Activated CD8-positive, alpha-beta T cell treated with anti-CD3 and anti-CD28 coated beads for 36 hours (primary cell): ENCODE measurements around the gene E2F6. TPM values are rescaled to one million over a fixed set of nuclear protein-coding genes. Genes with fewer than 3 reads are reported as not detected.

Experiments used
- ATAC-seq: fragments of 200-7000 bp; cut with Tn5 transposase; one replicate; pipeline ENCODE4 v1.10.0; 2021; ENCODE audit warnings: mild to moderate bottlenecking, moderate library complexity
- CTCF ChIA-PET: fragments of 350-600 bp; sonication (Branson Sonifier 250); formaldehyde crosslinking; loops from one replicate; lab custom pipeline; 2021; ENCODE audit warnings: antibody characterized with exemption; lab: Charles Lee
- POLR2A ChIA-PET: fragments of 350-600 bp; sonication (Branson Sonifier 250); formaldehyde crosslinking; loops from one replicate; lab custom pipeline; 2021; ENCODE audit warnings: antibody characterized with exemption; lab: Charles Lee
- DNase-seq: peaks from one replicate; pipeline ENCODE4 v3.0.0-alpha.2; 2020
- H3K27ac Mint-ChIP-seq: one replicate; pipeline ENCODE4 v1.8.0; 2021; ENCODE audit warnings: mild to moderate bottlenecking, mixed read lengths
- H3K27me3 Mint-ChIP-seq: one replicate; pipeline ENCODE4 v1.8.0; 2021; ENCODE audit warnings: mixed read lengths
- H3K36me3 Mint-ChIP-seq: one replicate; pipeline ENCODE4 v1.8.0; 2021; ENCODE audit warnings: low read depth, mixed read lengths
- H3K4me1 Mint-ChIP-seq: one replicate; pipeline ENCODE4 v1.8.0; 2021; ENCODE audit warnings: low read depth, mixed read lengths
- H3K4me3 Mint-ChIP-seq: one replicate; pipeline ENCODE4 v1.8.0; 2021; ENCODE audit warnings: mild to moderate bottlenecking, moderate library complexity, mixed read lengths
- H3K9me3 Mint-ChIP-seq: one replicate; pipeline ENCODE4 v1.8.0; 2021; ENCODE audit warnings: mixed read lengths
- CTCF ChIP-seq: fragments of 200-600 bp; IDR thresholded peaks from one replicate; pipeline ENCODE4 v1.8.0; 2022; ENCODE audit warnings: antibody characterized with exemption, mild to moderate bottlenecking
- intact Hi-C: fragments of 100-400 bp; cut with micrococcal nuclease; formaldehyde crosslinking; loops from one replicate; pipeline ENCODE4 v1.10.0; 2022
- total RNA-seq, 2 experiments: library from RNA; stranded (reverse); gene quantifications; one replicate each; pipeline ENCODE4 v1.2.3, GENCODE V29; 2021

Gene E2F6
- total RNA-seq, 2 experiments from 2014 or later = 9.8 to 10.5 TPM

GRCh38 chr2:11411768-11412448 is 54.1 kb downstream of the E2F6 start:
- Mint-ChIP-seq H3K36me3 (no peaks in the 10 kb centered on the region), H3K27me3 (peaks cover 17% of the 10 kb centered on the region), H3K9me3 (no peaks in the 10 kb centered on the region), H3K4me1 (no peaks in the 10 kb centered on the region), H3K4me3 (no peak overlapping the region), H3K27ac (no peak overlapping the region)
- CTCF ChIA-PET = interaction anchor here (1.2 to 1.7 kb wide), 5 partner anchors 10 to 280 kb away, joined by 3 to 8 read pairs (median 4); a partner anchor contains a TSS
- POLR2A ChIA-PET = no interaction called here
- ATAC-seq = no peak
- DNase-seq = peak; percentile 8
- intact Hi-C loops = loop anchor here (5.0 kb wide), 1 partner anchor 280 kb away; a partner anchor contains a TSS
- peak; percentile 40 for TF ChIP-seq CTCF

DNA sequence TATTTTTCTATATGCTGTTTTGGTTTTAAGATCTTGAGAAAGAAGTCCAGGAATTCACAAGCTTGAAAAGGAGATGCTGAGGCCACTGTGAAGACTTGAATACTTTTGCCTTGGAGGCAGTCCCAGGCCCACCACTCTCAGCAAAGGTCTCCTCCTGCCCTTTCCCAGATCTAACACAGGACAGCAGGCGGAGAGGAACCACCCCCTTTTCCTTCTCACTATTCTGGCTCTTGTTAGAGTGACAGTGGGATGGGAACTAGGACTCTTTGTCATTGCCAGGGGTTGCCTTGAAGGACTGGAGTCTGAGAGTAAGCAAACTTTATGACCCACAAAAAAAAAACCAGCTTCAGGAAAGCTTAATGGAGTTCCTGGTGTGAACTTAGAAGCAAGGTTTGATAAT is 54.7 kb downstream of the E2F6 start:
- no peak for TF ChIP-seq CTCF
- no peak overlapping the region for H3K4me3 Mint-ChIP-seq
- intact Hi-C loops = loop anchor here (5.0 kb wide), 1 partner anchor 279 kb away; a partner anchor contains a TSS
- peaks cover 17% of the 10 kb centered on the region for H3K27me3 Mint-ChIP-seq
- ATAC-seq (no peak), DNase-seq (no peak)
- H3K4me1 Mint-ChIP-seq = no peaks in the 10 kb centered on the region
- no peaks in the 10 kb centered on the region for H3K36me3 Mint-ChIP-seq
- no peak overlapping the region for H3K27ac Mint-ChIP-seq
- CTCF ChIA-PET = interaction anchor here (1.2 to 1.7 kb wide), 5 partner anchors 11 to 280 kb away, joined by 3 to 8 read pairs (median 4); a partner anchor contains a TSS
- POLR2A ChIA-PET = no interaction called here
- no peaks in the 10 kb centered on the region for H3K9me3 Mint-ChIP-seq

DNA sequence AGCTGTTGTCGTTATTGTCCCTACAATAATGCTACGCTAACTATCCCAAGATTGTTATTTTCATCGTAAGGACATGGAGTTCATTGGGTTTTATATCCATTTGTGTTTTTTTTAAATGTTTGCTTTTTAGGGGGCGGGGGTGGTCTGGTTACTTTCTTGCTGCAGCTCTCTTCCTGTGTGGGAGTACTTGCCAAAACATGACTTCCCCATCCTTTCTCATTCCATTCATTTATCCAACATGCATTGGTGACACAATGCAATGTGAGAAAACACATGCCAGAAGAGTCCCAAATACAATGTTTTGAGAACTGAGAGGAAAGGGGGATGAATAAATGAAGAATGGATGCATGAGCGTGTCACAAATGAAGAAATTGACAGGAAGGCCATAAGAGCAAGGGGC is 55.9 kb downstream of the E2F6 start:
- H3K4me3 Mint-ChIP-seq = no peak overlapping the region
- no peaks in the 10 kb centered on the region for H3K9me3 Mint-ChIP-seq
- ATAC-seq (no peak), DNase-seq (no peak)
- no peak overlapping the region for H3K27ac Mint-ChIP-seq
- no peaks in the 10 kb centered on the region for H3K4me1 Mint-ChIP-seq
- intact Hi-C loops = loop anchor here (5.0 kb wide), 1 partner anchor 278 kb away; a partner anchor contains a TSS
- no peak for TF ChIP-seq CTCF
- no peaks in the 10 kb centered on the region for H3K36me3 Mint-ChIP-seq
- peaks cover 17% of the 10 kb centered on the region for H3K27me3 Mint-ChIP-seq
- POLR2A ChIA-PET = no interaction called here
- CTCF ChIA-PET = interaction anchor here (3.9 kb wide), 1 partner anchor 8 kb away, joined by 16 read pairs; no protein-coding TSS in a partner anchor

DNA sequence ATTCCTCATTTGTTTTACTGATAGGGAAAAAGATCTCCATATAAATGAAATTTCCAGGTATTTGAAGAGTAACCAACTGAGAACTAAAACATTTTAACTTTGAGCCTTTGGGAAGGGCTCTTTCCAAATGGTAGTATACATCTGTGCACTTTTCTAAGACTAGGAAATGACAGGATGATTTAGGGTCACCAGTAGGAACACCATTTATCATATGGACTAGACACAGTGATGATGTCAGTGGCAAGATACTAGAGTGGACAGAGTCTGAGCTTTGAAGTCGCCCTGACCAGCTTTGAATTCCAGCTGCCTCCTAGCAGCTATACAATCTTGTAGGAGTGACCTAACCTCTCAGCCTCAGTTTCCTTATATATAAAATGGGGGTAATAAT is 56.4 kb downstream of the E2F6 start:
- CTCF ChIA-PET = interaction anchor here (1.0 to 3.9 kb wide), 2 partner anchors 8 to 277 kb away, joined by 5 to 16 read pairs; a partner anchor contains a TSS
- intact Hi-C loops = no loop called here
- no peak overlapping the region for H3K4me3 Mint-ChIP-seq
- no peak for DNase-seq
- no peak for TF ChIP-seq CTCF
- no peaks in the 10 kb centered on the region for H3K4me1 Mint-ChIP-seq
- ATAC-seq = no peak
- no peaks in the 10 kb centered on the region for H3K9me3 Mint-ChIP-seq
- peaks cover 17% of the 10 kb centered on the region for H3K27me3 Mint-ChIP-seq
- no peak overlapping the region for H3K27ac Mint-ChIP-seq
- H3K36me3 Mint-ChIP-seq = no peaks in the 10 kb centered on the region
- POLR2A ChIA-PET = no interaction called here

DNA sequence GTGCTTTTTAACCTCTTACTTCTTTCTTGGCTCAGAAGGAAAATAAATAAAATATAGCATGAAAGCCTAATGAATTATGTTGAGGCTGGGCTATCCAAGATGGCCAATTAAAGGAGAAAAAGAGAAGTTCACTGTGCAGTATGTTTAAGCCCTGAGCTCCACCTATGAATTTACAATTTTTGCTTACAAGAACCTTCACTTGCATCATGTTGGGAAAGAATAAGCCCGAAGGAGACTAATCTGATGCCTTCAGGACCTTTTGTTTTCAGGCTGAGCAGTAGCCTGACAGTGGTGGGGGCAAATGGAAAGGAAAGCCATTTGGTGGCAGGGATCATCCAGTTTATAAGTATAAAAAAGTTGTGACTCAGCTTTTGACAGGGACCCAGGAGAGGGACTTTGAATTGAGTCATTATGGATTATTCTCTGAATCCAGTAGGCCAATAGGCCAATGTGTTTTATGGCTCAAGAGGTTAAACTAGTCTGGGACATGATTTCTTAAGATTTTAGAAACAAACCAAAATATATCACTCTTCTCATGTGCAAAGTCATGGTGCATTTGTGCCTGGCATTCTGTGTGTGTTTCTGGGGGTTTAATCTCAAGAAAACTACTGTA is 56.9 kb downstream of the E2F6 start:
- ATAC-seq = no peak
- intact Hi-C loops = no loop called here
- DNase-seq = no peak
- no peak overlapping the region for H3K4me3 Mint-ChIP-seq
- TF ChIP-seq CTCF = no peak
- H3K27ac Mint-ChIP-seq = no peak overlapping the region
- H3K27me3 Mint-ChIP-seq = peaks cover 17% of the 10 kb centered on the region
- no peaks in the 10 kb centered on the region for H3K36me3 Mint-ChIP-seq
- no peaks in the 10 kb centered on the region for H3K9me3 Mint-ChIP-seq
- H3K4me1 Mint-ChIP-seq = no peaks in the 10 kb centered on the region
- ChIA-PET POLR2A (no interaction called here), CTCF (interaction anchor here (1.0 to 3.9 kb wide), 2 partner anchors 9 to 276 kb away, joined by 5 to 16 read pairs; a partner anchor contains a TSS)
